Aorta (tissue), 5 donors: ENCODE data around the gene CCNO. TPM values are rescaled to one million over a fixed set of nuclear protein-coding genes. Genes with fewer than 3 reads are reported as not detected.
A peak's percentile ranks its signal among the peaks of the same experiment; 100 is the strongest.

ENCODE experiments used
- ATAC-seq: fragments of 200-7000 bp; cut with Tn5 transposase; one replicate; pipeline ENCODE4 v1.9.1; 2022; ENCODE audit warnings: moderate library complexity; ENCODE audit not compliant: low FRiP score
- DNase-seq, 2 donors: peaks; one replicate each; pipeline ENCODE4 v3.0.0-alpha.2; 2020
- H3K27ac ChIP-seq, 2 donors: one replicate each; pipeline ENCODE4 v1.5.1; 2013; ENCODE audit warnings: low read length in 2 of 2, mild to moderate bottlenecking in 2 of 2, moderate library complexity in 2 of 2, control low read depth in 1 of 2, inconsistent platforms in 1 of 2, low read depth in 1 of 2
- H3K27me3 ChIP-seq, 2 donors: one replicate each; pipeline ENCODE4 v1.6.1; 2013; ENCODE audit warnings: control low read depth in 1 of 2, low read length in 1 of 2, mild to moderate bottlenecking in 1 of 2, moderate library complexity in 1 of 2; ENCODE audit not compliant: insufficient read depth in 2 of 2, control insufficient read depth in 1 of 2
- H3K36me3 ChIP-seq, 2 donors: one replicate each; pipeline ENCODE4 v1.6.1; 2013; ENCODE audit warnings: control low read depth in 1 of 2, low read length in 1 of 2, mild to moderate bottlenecking in 1 of 2; ENCODE audit not compliant: insufficient read depth in 2 of 2, control insufficient read depth in 1 of 2
- H3K4me1 ChIP-seq, 2 donors: one replicate each; pipeline ENCODE4 v1.6.1; 2013; ENCODE audit warnings: low read length in 2 of 2, control low read depth in 1 of 2, mild to moderate bottlenecking in 1 of 2, moderate library complexity in 1 of 2; ENCODE audit not compliant: insufficient read depth in 2 of 2, control insufficient read depth in 1 of 2
- H3K4me3 ChIP-seq, 2 donors: one replicate each; pipeline ENCODE4 v1.5.1; 2013; ENCODE audit warnings: low read length in 2 of 2, control low read depth in 1 of 2, mild to moderate bottlenecking in 1 of 2
- H3K9me3 ChIP-seq: one replicate; pipeline ENCODE4 v1.6.1; 2013; ENCODE audit warnings: mild to moderate bottlenecking, low read length; ENCODE audit not compliant: control insufficient read depth
- WGBS, 2 donors: extraction: QIAGEN DNeasy Blood & Tissue Kit; methylation state at CpG; one replicate each; pipeline ENCODE4 v1.1.7; 2013; 5-methylcytosine and 5-hydroxymethylcytosine counted together
- intact Hi-C, 2 donors: fragments of 100-400 bp; cut with DNase I; formaldehyde crosslinking; loops; one replicate each; pipeline versions ENCODE4 v1.14.2 to v1.15.0; 2022
- polyA plus RNA-seq, 2 donors: library from polyadenylated mRNA; stranded (reverse); fragments of 200-250 nt; gene quantifications; one replicate each; pipeline ENCODE4 v1.2.3, GENCODE V29; 2013
- total RNA-seq, 2 donors: library from RNA; stranded (reverse); fragmentation: NEBNext Ultra II Directional; extraction: Animal tissue kit (Norgen Biotek cat#: 25700); gene quantifications; one replicate each; pipeline ENCODE4 v1.2.1, GENCODE V29; 2021
- donor health status: healthy with polysubstance abuse.
- donor health status: Bipolar disorder and iron deficiency.
- donor health status: DM: no; HTN: no; CAD: no.
- donor health status: DM: no; HTN: no; CAD: no.
- donor health status: DM: yes; HTN: yes; CAD: no.

CCNO gene
- total and polyA plus RNA-seq, 4 donors, result 0.54 to 10.1 (median 1.1) TPM

DNA sequence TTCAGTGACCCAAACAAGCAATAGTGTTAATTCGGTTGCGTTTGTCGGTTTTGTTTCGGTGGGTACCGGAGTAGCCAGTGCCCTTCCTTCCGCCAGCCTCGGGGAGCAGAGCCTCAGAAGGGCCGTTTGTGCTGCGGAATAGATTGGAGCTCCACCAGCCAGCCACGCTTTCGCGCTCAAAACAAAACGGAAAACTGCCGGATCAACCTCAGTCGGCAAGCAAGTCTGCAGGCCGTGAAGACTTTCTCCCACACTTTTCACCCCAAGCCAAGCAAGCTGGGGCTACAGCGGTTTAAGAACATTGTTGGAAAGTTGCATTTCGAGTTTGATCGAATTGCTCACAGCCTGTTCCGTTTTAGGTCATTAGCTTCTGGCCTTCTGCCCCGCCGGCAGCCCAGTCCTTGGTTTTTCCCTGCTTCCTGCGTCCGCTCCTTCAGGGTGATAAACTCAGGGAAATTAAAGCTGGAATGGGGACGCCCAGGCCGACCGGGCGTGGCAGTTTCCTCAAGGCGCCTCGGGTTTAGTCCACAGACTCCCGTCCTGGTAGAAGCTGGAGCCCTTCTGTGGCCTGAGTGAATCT lies 803 bp upstream of the CCNO start:
- H3K36me3 ChIP-seq, result no peaks in the 10 kb centered on the region
- no peaks in the 10 kb centered on the region for H3K27me3 ChIP-seq
- peak overlapping the region; percentile 27 to 28 for H3K4me3 ChIP-seq
- intact Hi-C loops, result no loop called here
- no peaks in the 10 kb centered on the region for H3K4me1 ChIP-seq
- H3K9me3 ChIP-seq, result no peaks in the 10 kb centered on the region
- DNase-seq (peak; percentile 52 to 73), ATAC-seq (no peak)
- H3K27ac ChIP-seq, result no peak overlapping the region
- WGBS, 2 donors, result 5 to 6% methylated on average over 31 of the region's 31 CpGs

DNA sequence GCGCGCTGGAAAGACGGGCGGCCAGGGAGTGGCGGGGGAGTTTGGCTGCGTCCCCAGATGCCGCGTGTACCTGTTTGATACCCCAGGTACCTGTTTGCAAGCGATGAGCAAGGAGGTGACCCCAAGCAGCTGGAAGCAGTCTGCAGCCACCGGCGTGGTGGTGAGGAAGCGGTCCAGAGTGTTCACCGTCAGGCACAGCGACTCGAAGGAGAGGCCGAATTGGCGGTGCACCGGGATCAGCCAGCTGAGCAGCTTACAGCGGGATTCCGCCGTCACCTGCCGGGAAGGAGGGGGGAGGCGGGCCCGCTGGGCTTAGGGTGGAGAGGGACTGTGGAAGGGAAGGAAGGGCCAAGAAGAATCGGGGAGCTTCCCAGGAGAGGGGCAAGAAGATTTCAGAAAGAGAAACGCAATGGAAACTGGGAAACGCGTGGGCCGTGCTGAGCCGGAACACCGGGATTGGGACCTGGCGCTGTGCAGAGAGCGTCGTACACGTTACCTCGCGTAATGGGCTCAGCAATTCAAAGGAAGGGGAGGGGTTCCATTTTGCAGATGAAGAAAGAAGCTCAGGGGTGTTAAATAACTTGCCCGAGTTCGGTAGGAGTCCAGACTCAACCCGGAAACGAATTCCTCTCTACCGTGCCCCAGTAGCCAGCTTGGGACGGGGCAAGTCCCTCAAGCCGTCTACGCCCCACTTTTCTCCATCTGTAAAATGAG lies 980 bp downstream of the CCNO start:
- intact Hi-C loops, result no loop called here
- no peaks in the 10 kb centered on the region for H3K27me3 ChIP-seq
- whole genome bisulfite sequencing, 2 donors, result 1% methylated on average over 45 of the region's 45 CpGs

DNA sequence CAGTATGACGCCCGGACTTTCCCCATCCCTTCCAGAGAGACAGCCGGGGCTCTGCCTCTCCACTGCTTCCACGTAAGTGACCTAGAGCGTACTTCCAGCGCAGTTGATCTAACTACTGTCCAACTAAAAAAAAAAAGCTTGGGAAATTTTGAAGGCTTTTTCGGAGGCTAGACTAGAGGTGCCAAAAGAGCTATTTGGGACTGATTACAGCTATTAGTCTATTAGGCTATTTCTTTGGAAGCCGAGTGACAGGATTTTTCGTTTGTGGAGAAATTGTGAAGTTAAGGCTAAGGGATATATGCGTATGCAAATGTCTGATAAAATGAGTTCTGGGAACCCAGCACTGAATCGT lies 1.5 kb downstream of the CCNO start:
- H3K27me3 ChIP-seq, result no peaks in the 10 kb centered on the region
- no peak overlapping the region for H3K27ac ChIP-seq
- no peaks in the 10 kb centered on the region for H3K36me3 ChIP-seq
- no peaks in the 10 kb centered on the region for H3K4me1 ChIP-seq
- intact Hi-C loops, result no loop called here
- DNase-seq, result no peak
- 7 to 8% methylated on average over 11 of the region's 11 CpGs for WGBS, 2 donors
- H3K4me3 ChIP-seq, result peak overlapping the region in 1 of 2 donors; percentile 23
- ATAC-seq, result no peak
- H3K9me3 ChIP-seq, result no peaks in the 10 kb centered on the region

More for the DNA sequence above, 980 bp downstream of the CCNO start:
- ATAC-seq (peak; percentile 9), DNase-seq (peak; percentile 52 to 75)
- Histone ChIP-seq H3K4me1 (no peaks in the 10 kb centered on the region), H3K27ac (no peak overlapping the region), H3K9me3 (no peaks in the 10 kb centered on the region), H3K4me3 (peak overlapping the region; percentile 23 to 28), H3K36me3 (no peaks in the 10 kb centered on the region)

DNA sequence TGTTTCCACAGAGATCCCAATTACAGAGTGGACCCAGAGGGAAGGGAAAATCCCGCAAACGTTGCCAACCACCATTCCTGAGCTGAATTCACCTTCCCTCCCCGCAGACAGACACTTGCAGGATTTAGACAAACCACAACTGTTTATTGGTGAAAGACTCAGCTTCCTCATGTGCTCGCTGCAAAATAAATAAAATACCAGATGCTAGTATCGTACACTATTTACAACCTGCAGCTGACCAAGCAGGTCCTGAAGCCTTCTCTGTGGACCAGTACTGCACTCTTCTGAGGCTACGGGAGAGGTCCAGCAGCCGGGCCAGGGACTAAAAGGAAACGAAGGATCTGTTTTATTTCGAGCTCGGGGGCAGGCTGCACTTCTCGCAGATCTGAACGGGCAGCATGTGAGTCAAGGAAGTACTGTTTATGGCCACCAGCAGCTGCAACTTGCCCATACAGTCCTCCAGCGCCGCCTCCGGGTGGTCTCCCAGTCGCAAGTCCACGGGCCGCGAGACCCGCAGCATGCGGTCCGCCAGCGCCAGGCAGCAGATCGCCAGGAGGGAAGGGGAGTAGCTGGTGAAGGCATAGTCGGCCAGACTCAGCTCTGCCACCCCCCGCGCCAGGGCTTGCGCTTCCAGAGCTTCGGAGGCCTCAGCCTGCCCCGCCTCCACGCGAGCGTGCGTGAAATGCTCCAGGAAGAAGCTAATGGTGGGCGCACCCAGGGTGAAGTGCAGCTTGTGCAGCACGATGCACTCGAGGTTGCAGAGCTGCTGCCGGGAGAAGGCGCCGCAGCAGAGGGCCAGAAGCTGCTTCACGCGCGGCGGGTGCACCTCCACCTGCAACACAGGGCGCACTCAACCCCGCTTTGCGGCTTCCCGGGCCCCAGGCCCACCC lies 2.1 kb downstream of the CCNO start:
- DNase-seq (peak in 1 of 2 donors; percentile 78), ATAC-seq (no peak)
- H3K27ac ChIP-seq, result no peak overlapping the region
- H3K36me3 ChIP-seq, result no peaks in the 10 kb centered on the region
- 16 to 30% methylated on average over 47 to 48 of the region's 48 CpGs for WGBS, 2 donors
- H3K4me1 ChIP-seq, result no peaks in the 10 kb centered on the region
- H3K4me3 ChIP-seq, result no peak overlapping the region
- intact Hi-C loops, result no loop called here
- H3K27me3 ChIP-seq, result no peaks in the 10 kb centered on the region
- no peaks in the 10 kb centered on the region for H3K9me3 ChIP-seq

DNA sequence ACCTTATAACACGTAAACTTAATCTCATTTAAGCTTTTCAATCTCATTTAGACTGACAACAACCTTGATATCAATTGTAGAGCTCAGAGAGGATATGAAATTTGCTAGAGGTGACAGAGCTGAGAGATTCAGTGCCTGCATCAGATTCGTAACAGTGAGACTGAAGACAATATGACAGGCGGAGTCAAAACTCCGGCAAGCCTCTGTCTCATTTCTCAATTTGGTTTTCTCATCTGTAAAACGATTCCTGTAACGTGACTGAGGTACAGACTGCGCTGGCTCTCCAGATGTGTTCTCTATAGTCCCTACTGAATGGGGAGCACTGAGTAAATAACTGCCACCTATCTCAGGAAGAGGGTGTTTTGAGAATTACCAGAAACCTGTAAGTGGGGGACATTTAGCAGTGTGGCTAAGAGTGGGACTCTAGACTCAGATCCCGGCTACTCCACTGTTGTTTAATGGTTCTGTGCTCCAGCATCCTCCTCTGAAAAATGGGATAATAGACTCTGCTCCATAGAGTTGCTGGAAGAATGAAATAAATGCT lies 3.2 kb downstream of the CCNO start:
- H3K4me1 ChIP-seq, result no peaks in the 10 kb centered on the region
- no peaks in the 10 kb centered on the region for H3K36me3 ChIP-seq
- H3K27ac ChIP-seq, result no peak overlapping the region
- no peak for ATAC-seq
- no peaks in the 10 kb centered on the region for H3K27me3 ChIP-seq
- no peak overlapping the region for H3K4me3 ChIP-seq
- intact Hi-C loops, result no loop called here
- DNase-seq, result no peak
- no peaks in the 10 kb centered on the region for H3K9me3 ChIP-seq
- 60 to 70% methylated on average over 8 of the region's 8 CpGs for WGBS, 2 donors

DNA sequence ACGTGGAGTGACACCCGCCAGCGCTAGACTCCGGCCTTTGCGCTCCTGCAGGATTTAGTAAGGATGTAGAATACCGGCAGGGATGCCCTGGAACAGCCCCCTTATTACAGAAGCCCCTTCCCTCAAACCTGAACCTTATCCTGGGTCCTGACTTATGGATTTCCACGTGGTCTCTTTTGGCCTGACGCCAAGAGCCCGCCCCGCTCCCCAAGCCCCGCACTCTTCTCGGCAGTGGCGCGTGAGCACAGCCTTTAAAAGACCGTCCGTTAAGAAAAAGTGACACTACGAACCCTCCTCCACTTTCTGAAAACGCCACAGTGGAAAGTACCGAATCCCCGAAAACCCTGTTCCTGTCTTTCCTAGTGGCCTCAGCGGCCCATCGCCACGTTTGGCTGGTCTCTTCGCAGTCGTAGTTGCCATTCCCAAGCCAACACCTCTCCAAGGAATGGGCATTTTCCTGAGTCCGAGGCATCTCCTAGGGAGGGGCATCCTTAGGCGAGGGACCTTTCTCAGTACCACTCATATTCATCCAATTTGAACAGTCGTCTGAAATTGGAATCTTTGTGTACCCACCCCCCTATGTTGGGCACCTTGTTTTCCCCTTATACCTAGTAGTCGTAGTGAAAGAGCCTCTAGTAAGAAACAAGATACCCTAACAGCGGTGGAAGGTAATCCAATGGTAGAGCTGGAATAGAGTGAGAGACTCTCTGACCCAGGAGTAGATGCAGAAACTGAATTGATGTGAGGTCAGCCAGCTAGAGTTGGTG lies 5.6 kb downstream of the CCNO start:
- intact Hi-C loops, result loop anchor here (2.0 to 10.0 kb wide), 2 partner anchors 51 to 53 kb away; partner anchors contain the start of gene CDC20B (in 1 of the 2)
- peak overlapping the region; percentile 12 to 23 for H3K4me3 ChIP-seq
- H3K9me3 ChIP-seq, result no peaks in the 10 kb centered on the region
- ATAC-seq, result no peak
- WGBS, 2 donors, result 13 to 15% methylated on average over 30 of the region's 30 CpGs
- H3K36me3 ChIP-seq, result no peaks in the 10 kb centered on the region
- DNase-seq, result no peak
- no peaks in the 10 kb centered on the region for H3K27me3 ChIP-seq
- H3K27ac ChIP-seq, result no peak overlapping the region
- H3K4me1 ChIP-seq, result no peaks in the 10 kb centered on the region

DNA sequence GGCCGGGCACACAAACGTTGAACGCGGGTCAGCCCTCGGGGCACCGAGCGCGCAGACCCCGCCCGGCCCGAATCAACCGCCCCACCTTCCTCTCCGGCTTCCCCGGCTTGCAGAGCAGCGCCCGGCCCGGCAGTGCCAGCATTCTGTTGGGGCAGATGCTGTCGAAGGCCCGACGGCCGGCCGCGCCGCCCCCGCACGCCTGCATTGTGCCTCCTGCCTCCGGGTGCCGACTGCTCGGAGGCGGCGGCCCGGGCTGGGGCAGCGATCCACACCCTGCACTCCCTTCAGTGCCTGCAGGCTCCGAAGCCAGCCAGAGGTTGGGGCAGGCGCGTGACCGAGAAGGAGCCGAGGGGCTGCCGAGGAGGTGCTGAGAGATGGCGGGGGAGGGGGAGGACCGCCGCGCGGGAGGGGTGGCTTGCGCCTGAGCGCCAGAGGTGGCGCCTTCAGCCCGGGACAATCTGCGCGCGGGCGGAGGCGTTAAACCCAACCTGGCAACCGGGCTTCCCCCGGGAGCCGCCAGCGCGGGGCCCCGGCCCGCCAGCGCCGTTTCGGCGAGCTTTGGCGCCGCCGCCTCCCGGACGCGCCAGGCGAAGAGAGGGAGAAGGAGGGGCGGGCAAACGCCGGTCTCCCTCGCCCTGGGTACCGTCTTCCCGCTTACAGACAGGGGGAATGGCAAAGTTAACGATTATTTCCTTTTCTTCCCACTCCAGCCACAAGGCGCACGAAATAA lies 6.3 kb downstream of the CCNO start, which contains the start of gene MCIDAS:
TSS of gene MCIDAS (minus strand) at position 382 of the 730 bp plus-strand sequence. CDS start at position 205, 177 bp downstream.
- intact Hi-C loops, result loop anchor here (2.0 to 10.0 kb wide), 2 partner anchors 50 to 52 kb away; partner anchors contain the start of gene CDC20B (in 1 of the 2)

More for the DNA sequence above, 6.3 kb downstream of the CCNO start, which contains the start of gene MCIDAS:
- peak; percentile 54 to 86 for DNase-seq
- H3K4me1 ChIP-seq, result no peaks in the 10 kb centered on the region
- no peaks in the 10 kb centered on the region for H3K9me3 ChIP-seq
- H3K36me3 ChIP-seq, result no peaks in the 10 kb centered on the region
- 1% methylated on average over 70 to 80 of the region's 80 CpGs for WGBS, 2 donors
- H3K27me3 ChIP-seq, result no peaks in the 10 kb centered on the region
- peak; percentile 39 for ATAC-seq
- H3K27ac ChIP-seq, result no peak within 1 kb of the TSS
- H3K4me3 ChIP-seq, result peak within 1 kb of the TSS; percentile 12 to 23
